HuH-7 (cell line): ENCODE measurements around the gene AHCYL1.
A peak's percentile ranks its signal among the peaks of the same experiment; 100 is the strongest.

ENCODE experiments used
- DNase-seq: peaks from one replicate; pipeline ENCODE4 v3.0.0; 2011; ENCODE audit warnings: low spot score

Gene AHCYL1

DNA sequence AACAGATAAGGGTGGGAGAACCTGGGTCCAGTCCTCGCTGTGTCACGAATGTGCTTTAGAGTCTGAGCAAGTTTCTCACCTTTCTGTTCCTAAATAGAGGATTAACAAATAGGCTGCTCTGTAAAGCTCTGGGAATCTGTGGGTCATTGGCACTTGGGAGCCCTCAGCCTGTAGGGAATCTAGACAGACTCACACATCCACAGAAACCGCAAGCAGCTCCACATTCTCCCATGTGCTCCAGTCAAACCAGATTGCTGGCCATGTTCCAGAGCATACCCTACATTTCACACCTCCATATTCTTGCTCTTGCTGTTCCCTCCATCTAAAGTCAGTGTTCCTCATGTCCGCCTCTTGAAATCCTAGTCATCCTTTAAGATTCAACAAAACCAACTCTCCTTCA is 7.8 kb upstream of the AHCYL1 start:
- DNase-seq: no peak

DNA sequence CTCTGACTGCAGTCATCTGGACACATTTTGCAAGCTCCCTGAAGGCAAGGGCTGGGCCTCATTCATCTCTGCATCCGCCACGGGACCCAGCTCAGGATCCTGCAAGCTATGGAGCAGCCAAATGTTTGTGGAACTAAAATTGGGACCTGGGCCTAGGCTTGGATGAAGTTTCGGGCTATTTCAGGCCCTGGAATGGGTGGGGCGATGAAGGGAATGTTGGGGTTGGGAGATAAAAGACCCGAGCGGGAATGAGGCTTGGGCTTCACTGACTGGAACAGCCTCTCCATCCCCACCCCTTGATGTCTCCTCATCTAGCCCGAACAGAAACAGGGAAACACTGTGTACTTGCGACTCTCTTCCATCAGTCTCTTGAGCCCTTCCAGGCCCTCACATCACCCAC is 7.3 kb upstream of the AHCYL1 start:
- DNase-seq: no peak

- DNase-seq: no peak
Observed at GRCh38 chr1:109977657-109978378, 6.7 kb upstream of the AHCYL1 start.

DNA sequence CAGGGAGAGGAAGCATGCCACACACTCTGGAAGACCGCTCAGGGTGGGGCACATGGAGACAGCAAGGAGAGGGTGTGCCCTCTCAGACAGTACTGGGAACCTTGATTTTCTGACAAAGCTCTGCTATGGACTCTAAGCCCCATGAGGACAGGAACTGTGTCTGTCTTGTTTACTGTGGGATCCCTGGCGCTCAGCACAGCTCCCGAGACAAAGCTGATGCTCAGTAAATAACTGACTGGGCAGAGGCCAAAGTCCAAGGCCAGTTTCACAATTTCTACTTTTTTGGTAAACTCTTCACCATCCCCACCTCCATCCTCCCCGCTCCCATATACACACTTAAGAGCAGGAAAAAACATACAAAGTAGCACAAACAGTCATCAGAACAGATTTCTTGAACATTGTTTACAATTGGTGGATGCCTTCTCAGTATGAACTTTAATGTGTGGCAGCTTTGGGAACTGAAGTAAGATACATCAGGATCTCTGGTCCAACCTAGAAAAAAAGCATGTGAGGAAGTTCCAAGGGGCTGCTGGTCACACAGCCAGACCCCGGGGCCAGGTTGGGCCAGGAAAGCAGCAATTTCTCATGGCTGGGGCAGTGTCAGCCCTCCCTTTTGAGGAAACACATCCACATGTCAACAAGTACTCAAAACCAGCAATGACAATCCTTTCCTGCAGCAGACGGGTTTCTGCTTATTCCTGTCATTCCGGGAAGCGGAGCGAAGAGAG is 5.6 kb upstream of the AHCYL1 start:
- no peak for DNase-seq

- DNase-seq: no peak
Observed at GRCh38 chr1:109979489-109980091, 5.0 kb upstream of the AHCYL1 start.

DNA sequence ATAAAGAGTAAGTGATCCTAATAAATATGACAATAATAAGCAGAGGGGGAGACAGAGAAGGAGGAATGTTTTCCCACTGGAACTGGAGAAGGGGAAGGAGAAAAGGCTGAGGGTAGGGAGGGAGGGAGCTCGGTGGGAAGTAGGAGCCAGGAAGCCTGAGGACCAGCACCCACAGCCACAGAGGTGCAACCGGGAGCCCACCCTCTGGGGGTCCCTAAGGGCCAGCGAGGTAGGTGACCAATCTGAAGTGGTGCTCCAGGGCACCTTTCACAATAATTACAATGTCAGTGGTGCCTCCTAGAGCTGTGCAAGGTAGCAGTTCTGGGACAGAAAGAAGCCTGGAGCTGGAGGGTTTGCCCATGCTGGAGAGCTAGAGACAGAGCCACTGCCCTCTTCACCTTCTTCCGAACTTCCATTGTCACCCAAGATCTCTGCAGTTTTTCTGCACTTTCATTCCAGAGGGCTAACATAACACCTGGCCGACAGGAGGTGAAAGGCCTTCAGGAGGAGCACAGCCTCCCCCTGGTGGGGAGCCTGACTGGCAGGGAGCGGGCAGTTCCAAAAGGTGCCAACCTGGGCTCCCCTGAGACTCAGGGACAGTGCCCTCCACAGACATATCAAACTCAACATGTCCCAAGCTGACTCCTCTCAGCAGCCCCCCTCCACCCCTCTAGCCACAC is 4.1 kb upstream of the AHCYL1 start:
- DNase-seq: peak; percentile 56

- no peak for DNase-seq
Observed at GRCh38 chr1:109981004-109981335, 3.6 kb upstream of the AHCYL1 start.

- DNase-seq: no peak
Observed at GRCh38 chr1:109983380-109984189, 980 bp upstream of the AHCYL1 start.

- no peak for DNase-seq
Observed at GRCh38 chr1:109984190-109984455, 442 bp upstream of the AHCYL1 start.

- no peak for DNase-seq
Observed at GRCh38 chr1:109985247-109986053, 885 bp downstream of the AHCYL1 start.

DNA sequence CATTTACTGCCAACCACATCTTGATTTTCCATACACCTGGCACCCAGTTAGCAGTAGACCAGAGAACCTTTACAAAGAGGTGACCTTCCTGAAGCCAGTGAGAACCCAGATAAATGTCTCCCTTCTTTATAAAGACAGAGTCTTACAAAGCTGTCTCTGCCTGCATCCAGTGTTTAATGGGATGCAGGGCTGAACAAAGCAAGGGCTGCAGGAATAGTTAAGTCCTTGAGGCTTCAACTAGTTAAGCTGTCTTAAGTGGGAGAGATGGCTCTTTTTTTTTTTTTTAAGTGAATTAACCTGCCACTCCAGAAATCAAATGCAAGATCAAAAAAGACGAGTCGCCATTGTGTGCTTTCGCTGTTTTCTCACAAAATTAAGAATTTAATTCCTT is 1.5 kb downstream of the AHCYL1 start:
- DNase-seq: no peak

DNA sequence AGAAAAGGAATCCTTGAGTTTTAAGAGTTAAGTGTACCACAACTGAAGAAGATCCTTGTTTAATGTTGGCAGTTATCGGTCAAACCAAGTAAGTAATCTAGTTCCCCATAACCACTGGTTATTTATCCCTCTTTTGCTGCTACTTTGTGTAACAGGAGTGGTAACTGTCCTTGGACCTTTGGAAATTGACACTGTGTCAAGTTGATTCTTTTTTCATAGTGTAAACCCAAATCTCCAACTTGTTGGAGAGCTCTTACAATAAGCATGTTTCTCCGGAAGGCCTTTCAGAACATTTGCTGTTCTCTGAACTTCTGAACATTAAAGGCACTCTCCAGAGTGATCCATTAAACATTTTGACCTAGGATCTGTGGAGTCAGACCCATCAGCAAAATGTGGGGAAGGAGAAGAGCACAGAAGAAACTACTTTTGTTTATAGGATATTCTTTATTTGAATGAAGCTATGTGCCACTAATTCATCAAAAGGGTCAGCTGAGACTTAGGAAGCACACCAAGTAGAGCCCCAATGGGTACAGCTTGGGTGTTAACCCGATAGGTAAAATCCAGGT is 3.9 kb downstream of the AHCYL1 start:
- DNase-seq: no peak

DNA sequence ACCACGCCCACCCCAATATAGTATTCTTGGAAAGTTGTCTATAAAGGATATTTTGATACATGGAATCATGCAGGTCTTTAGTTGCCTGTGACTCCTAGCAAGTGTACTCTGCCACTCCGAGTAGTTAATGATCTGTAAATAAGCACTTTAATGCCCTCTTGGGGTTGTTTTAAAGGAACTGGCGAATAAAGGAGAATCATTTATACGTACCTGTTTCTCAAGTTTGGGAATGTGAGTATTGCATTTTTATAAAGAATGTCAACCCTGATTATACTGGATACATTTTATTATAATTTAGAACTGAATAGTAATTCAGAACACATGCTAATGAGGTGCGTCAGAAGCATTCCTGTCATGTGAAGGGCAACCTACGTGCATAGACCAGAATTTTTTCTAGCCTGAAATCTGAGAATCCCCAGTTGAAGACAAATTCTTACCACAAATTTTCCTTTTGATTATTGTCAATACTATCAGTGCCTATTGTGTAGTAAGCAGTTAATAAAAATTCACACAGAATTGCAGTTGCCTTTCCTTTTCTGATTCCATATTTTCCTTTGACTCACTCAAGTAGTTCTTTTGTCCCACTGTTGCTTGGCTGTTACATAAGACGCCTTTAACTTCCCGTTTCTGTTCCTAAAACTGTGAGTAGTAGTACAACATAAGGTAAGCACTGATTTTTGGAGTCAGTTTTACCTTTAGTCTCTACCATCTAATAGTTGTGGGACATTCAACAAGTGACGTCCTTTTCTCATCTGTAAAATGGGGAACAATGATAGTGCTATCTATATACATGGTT is 5.1 kb downstream of the AHCYL1 start:
- DNase-seq: no peak

GRCh38 chr1:109990302-109990653 is 5.7 kb downstream of the AHCYL1 start:
- no peak for DNase-seq

GRCh38 chr1:109991400-109991925 is 6.9 kb downstream of the AHCYL1 start:
- no peak for DNase-seq

DNA sequence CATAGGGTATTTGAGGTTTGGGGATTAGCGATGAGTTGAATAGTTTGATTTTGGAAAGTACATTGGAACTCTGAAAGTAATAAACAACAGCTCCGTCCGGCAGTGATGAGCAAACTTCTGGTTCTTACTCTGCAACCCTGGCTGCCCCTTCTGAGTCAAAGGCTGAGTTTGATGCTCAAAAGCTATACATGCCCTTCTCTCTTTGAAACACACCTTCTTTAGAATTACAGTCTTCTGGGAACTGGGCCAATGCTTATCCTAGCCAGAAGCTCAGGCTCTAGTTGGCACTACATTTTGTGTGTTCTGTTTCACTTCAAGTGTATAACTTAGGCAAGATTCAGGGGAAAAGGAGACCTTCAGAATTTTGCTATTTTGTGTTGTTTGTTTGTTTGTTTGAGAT is 9.3 kb downstream of the AHCYL1 start:
- DNase-seq: no peak

DNA sequence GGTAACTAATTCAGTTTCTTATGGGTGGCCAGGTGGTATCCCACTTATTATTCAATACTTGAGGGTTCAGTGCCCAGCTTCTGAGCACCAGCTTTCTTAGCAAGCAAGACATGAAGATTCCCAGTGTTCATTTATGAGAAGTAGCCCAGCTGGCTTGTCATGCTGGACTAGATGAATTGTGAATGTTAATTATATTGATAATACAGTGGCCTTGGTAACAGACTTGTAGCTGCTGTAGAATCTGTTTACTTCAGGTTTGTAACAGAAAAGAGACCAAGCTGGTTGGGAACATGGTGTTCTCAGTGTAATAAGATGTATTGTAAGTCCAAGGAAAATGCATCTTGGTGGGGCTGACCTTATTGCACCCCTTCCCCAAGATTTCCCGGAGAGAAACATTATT is 10.1 kb downstream of the AHCYL1 start:
- DNase-seq: no peak

DNA sequence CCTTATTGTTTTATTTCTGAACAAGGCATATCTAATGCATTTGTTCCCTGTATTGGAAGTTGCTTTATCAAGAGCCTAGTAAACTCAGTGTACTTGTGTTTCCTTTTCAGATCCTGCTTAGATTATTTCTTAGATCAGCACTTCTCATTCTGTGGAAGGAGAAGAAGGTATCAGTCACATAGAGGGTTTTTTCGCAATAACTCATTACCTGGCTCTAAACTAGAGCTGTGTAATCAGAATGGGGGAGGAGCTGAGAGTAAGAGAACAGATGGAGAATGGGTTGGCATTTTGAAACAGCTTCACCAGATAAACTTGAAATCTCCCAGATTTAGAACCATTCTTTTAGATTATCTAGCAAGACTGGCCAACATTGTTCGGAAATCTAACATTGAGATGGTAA is 11.0 kb downstream of the AHCYL1 start:
- no peak for DNase-seq

GRCh38 chr1:109996476-109996875 is 11.9 kb downstream of the AHCYL1 start:
- no peak for DNase-seq

DNA sequence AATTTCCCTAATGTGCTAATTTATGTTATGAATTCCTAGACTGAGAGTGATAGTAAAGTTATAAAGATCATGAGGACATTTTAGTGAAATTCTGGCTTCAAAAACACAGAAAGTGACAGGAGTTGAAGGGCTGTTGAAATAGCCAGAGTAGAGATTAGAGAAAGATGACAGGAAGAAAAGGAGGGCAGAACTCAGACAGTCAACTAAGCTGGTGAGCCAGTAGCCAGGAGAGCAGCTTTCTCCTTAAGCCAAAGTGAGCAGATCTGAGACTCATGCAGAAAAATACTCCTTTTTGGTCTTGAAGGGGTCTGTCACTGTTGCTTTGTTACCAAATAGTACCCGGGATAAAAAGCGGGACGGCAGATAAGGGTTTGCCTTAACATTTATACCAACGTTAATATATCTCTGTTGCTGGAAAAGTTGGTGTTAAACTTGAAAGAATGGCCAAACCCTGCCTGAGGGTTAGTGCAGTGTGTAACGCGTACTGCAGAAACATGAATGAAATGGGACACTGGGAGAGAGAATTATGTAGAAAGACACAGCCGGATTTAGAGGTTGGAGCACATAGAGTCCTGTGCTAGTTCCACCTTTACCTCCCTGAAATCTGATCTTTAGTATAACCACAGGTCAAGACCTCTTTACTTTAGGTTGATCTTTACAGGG is 12.8 kb downstream of the AHCYL1 start:
- DNase-seq: no peak
